BJ (cell line): ENCODE results near the gene MAGEB2. TPM values are rescaled to one million over a fixed set of nuclear protein-coding genes. Genes with fewer than 3 reads are reported as not detected.

Experiments
- CTCF ChIA-PET: fragments of 350-600 bp; formaldehyde crosslinking; extraction: SDS; loops from one replicate; lab custom pipeline; 2021; ENCODE audit warnings: antibody characterized with exemption, inconsistent platforms; lab: Yijun Ruan, JAX
- POLR2A ChIA-PET: fragments of 300-600 bp; sonication (Branson Sonifier 250); formaldehyde crosslinking; extraction: SDS; loops from one replicate; lab custom pipeline; 2021; ENCODE audit warnings: antibody characterized with exemption; lab: Charles Lee
- DNase-seq: peaks from one replicate; pipeline ENCODE4 v3.0.0-alpha.2; 2011; ENCODE audit warnings: low read depth
- H3K27me3 ChIP-seq: 2 replicates; pipeline ENCODE4 v1.6.0; 2011; ENCODE audit warnings: low read length; ENCODE audit not compliant: control insufficient read depth, insufficient read depth
- H3K36me3 ChIP-seq: 2 replicates; pipeline ENCODE4 v1.5.1; 2011; ENCODE audit warnings: low read length; ENCODE audit not compliant: control insufficient read depth, insufficient read depth
- H3K4me3 ChIP-seq: 2 replicates; pipeline ENCODE4 v1.5.1; 2011; ENCODE audit warnings: low read depth, mild to moderate bottlenecking, control low read depth, low read length
- polyA plus RNA-seq: library from polyadenylated mRNA; depleted of rRNA; stranded (reverse); fragments of >200 nt; gene quantifications from 2 replicates; pipeline ENCODE4 v1.2.3, GENCODE V29; 2011; rRNA removed
- TF ChIP-seq, protein P1 (sequence below): IDR thresholded peaks from 2 replicates; pipeline ENCODE4 v1.5.1; 2011; ENCODE audit warnings: low read depth, mild to moderate bottlenecking, control low read depth, inconsistent platforms, low read length, moderate library complexity; ENCODE audit not compliant: insufficient read depth

Gene MAGEB2
- polyA plus RNA-seq, 1 experiment, result not detected

DNA sequence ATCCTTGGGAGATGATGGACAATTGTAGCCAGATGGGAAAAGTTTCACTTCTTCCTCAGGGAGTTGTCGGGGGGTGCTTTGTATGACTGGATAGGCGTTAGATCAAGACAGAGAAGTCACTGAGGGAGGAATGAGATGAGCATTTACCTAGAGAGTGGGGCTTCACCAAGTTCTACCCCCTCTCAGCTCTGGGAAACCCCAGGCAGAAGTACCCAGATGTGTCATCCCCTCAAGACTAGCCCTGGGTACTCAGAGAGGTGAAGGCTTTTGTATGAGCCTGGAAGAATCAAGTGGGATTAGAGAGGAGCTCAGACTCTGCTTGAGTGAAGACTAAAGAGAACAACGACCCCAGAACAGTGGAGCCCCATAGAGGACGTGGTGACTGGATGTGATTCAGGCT, 33.5 kb downstream of the MAGEB2 start:
- Histone ChIP-seq H3K27me3 (no peaks in the 10 kb centered on the region), H3K4me3 (no peak overlapping the region), H3K36me3 (no peaks in the 10 kb centered on the region)
- ChIA-PET POLR2A (no interaction called here), CTCF (no interaction called here)
- TF ChIP-seq, protein P1, sequence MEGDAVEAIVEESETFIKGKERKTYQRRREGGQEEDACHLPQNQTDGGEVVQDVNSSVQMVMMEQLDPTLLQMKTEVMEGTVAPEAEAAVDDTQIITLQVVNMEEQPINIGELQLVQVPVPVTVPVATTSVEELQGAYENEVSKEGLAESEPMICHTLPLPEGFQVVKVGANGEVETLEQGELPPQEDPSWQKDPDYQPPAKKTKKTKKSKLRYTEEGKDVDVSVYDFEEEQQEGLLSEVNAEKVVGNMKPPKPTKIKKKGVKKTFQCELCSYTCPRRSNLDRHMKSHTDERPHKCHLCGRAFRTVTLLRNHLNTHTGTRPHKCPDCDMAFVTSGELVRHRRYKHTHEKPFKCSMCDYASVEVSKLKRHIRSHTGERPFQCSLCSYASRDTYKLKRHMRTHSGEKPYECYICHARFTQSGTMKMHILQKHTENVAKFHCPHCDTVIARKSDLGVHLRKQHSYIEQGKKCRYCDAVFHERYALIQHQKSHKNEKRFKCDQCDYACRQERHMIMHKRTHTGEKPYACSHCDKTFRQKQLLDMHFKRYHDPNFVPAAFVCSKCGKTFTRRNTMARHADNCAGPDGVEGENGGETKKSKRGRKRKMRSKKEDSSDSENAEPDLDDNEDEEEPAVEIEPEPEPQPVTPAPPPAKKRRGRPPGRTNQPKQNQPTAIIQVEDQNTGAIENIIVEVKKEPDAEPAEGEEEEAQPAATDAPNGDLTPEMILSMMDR, result no peak
- no peak for DNase-seq

DNA sequence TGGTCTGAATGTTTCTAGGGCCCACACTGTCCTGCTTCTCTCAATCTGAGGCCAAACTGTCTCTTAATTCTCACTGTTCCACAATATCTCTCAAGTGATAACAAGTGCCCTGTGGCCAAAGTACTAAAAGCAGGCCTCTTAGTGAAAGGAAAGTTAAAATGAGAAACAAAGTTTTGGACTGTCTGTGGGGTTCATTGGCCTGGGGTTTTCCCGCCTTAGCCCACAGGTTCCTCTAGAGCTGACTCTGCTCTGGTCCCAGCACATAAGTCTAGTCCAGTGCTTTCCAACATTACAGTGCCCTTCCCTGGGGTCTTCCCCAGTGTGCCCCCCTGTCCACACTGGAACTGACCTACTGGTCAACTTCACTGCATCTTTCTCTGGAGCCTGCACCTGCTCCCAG, 37.9 kb downstream of the MAGEB2 start:
- CTCF ChIA-PET, result no interaction called here
- TF ChIP-seq, protein P1, result no peak
- H3K27me3 ChIP-seq, result no peaks in the 10 kb centered on the region
- POLR2A ChIA-PET, result no interaction called here
- no peaks in the 10 kb centered on the region for H3K36me3 ChIP-seq
- no peak overlapping the region for H3K4me3 ChIP-seq
- DNase-seq, result no peak

GRCh38 chrX:30259927-30260326, 44.6 kb downstream of the MAGEB2 start:
- DNase-seq, result no peak
- Histone ChIP-seq H3K27me3 (no peaks in the 10 kb centered on the region), H3K4me3 (no peak overlapping the region), H3K36me3 (no peaks in the 10 kb centered on the region)
- POLR2A ChIA-PET, result no interaction called here
- TF ChIP-seq, protein P1, result no peak
- CTCF ChIA-PET, result no interaction called here

GRCh38 chrX:30261012-30261411, 45.6 kb downstream of the MAGEB2 start:
- ChIA-PET CTCF (no interaction called here), POLR2A (no interaction called here)
- no peaks in the 10 kb centered on the region for H3K27me3 ChIP-seq
- no peak for DNase-seq
- TF ChIP-seq, protein P1, result no peak
- no peaks in the 10 kb centered on the region for H3K36me3 ChIP-seq
- no peak overlapping the region for H3K4me3 ChIP-seq

GRCh38 chrX:30262763-30263162, 47.4 kb downstream of the MAGEB2 start:
- DNase-seq, result no peak
- TF ChIP-seq, protein P1, result no peak
- H3K27me3 ChIP-seq, result no peaks in the 10 kb centered on the region
- POLR2A ChIA-PET, result no interaction called here
- H3K36me3 ChIP-seq, result no peaks in the 10 kb centered on the region
- no peak overlapping the region for H3K4me3 ChIP-seq
- CTCF ChIA-PET, result no interaction called here

Other genes starting within 250 kb of the MAGEB2 start
- not detected in 2 replicates for gene MAGEB3, start 15.1 kb downstream of the MAGEB2 start, polyA plus RNA-seq
- not detected in 2 replicates for gene MAGEB4, start 26.4 kb downstream of the MAGEB2 start, polyA plus RNA-seq
- not detected in 2 replicates for gene MAGEB1, start 31.6 kb downstream of the MAGEB2 start, polyA plus RNA-seq
- gene NR0B1, start 93.8 kb downstream of the MAGEB2 start, polyA plus RNA-seq, result 0.05 and 0.10 TPM in 2 replicates